K562 (cell line): ENCODE results near the gene CECR2. TPM values are rescaled to one million over a fixed set of nuclear protein-coding genes. Genes with fewer than 3 reads are reported as not detected.

Experiments
- ATAC-seq: fragments of 200-7000 bp; cut with Tn5 transposase; 3 replicates; pipeline ENCODE4 v1.9.1; 2020; ENCODE audit warnings: moderate library complexity
- BruUV-seq: library from RNA; stranded (reverse); fragments of 400-500 nt; replicated peaks from 2 replicates; lab custom pipeline; 2021; lab: Mats Ljungman, UMichigan
- CTCF ChIA-PET: fragments of 300-600 bp; formaldehyde crosslinking; extraction: SDS; loops from one replicate; lab custom pipeline; 2021; ENCODE audit warnings: low intra/inter-chr PET ratio; lab: Yijun Ruan, JAX
- POLR2A ChIA-PET: fragments of 300-600, 350-650 bp; sonication (Branson Sonifier 250); formaldehyde crosslinking; extraction: SDS; loops from one replicate; lab custom pipeline; 2021; ENCODE audit warnings: antibody characterized with exemption, inconsistent platforms; lab: Yijun Ruan, JAX
- DNase-seq, 4 experiments: peaks; one replicate each; pipeline versions ENCODE4 v3.0.0 to v3.0.0-alpha.2; 2011 to 2018; ENCODE audit warnings: low spot score in 3 of 4, mixed read lengths in 3 of 4; ENCODE audit errors: extremely low read depth in 1 of 4
- FAIRE-seq: peaks from 2 replicates; lab custom pipeline; 2011; peaks lifted over from hg19 to GRCh38; lab: Jason Lieb, UNC
- H2AFZ ChIP-seq: 2 replicates; pipeline ENCODE4 v1.6.0; 2011; ENCODE audit warnings: low read depth, low read length, control low read depth, inconsistent platforms
- H3K27ac ChIP-seq: fragments of 200-600 bp; 3 replicates; pipeline ENCODE4 v1.8.0; 2011; ENCODE audit warnings: low read depth, mild to moderate bottlenecking, control low read depth, inconsistent platforms, low read length, moderate library complexity, mixed read lengths; ENCODE audit errors: extremely low read depth
- H3K27me3 ChIP-seq, 2 experiments: fragments of 300-600 bp in 1 of 2; 2 replicates in 1 of 2; 3 replicates in 1 of 2; pipeline versions ENCODE4 v1.6.0 to v1.8.0; 2011; ENCODE audit warnings: inconsistent platforms in 2 of 2, low read length in 2 of 2, mild to moderate bottlenecking in 1 of 2, mixed read lengths in 1 of 2, moderate library complexity in 1 of 2; ENCODE audit not compliant: control insufficient read depth in 2 of 2, insufficient read depth in 2 of 2
- H3K36me3 ChIP-seq: fragments of 300-600 bp; 3 replicates; pipeline ENCODE4 v1.8.0; 2011; ENCODE audit warnings: mild to moderate bottlenecking, low read length, inconsistent platforms; ENCODE audit not compliant: control insufficient read depth, insufficient read depth
- H3K4me1 ChIP-seq, 2 experiments: fragments of 200-600 bp in 1 of 2; replicated peaks in 1 of 2; 2 replicates in 1 of 2; 3 replicates in 1 of 2; pipeline versions ENCODE4 v1.5.1 to v1.8.0; 2011; ENCODE audit warnings: inconsistent platforms in 2 of 2, low read length in 2 of 2, mild to moderate bottlenecking in 1 of 2, mixed read lengths in 1 of 2, moderate library complexity in 1 of 2; ENCODE audit not compliant: control insufficient read depth in 2 of 2, insufficient read depth in 2 of 2
- H3K4me2 ChIP-seq: 2 replicates; pipeline ENCODE4 v1.6.1; 2011; ENCODE audit warnings: low read length, control low read depth, inconsistent platforms, mixed read lengths; ENCODE audit not compliant: insufficient read depth
- H3K4me3 ChIP-seq: fragments of 200-600 bp; sonication (generic), shearing (Covaris generic); 2 replicates; pipeline ENCODE4 v1.5.1; 2016; ENCODE audit warnings: control low read depth, inconsistent platforms
- H3K79me2 ChIP-seq: fragments of 200-600 bp; 3 replicates; pipeline ENCODE4 v1.8.0; 2011; ENCODE audit warnings: low read length, inconsistent platforms; ENCODE audit not compliant: control insufficient read depth, insufficient read depth
- H3K9ac ChIP-seq, 2 experiments: 2 replicates each; pipeline versions ENCODE4 v1.6.0 to v1.6.1; 2011; ENCODE audit warnings: low read depth in 2 of 2, low read length in 2 of 2, control low read depth in 1 of 2, inconsistent platforms in 1 of 2, mild to moderate bottlenecking in 1 of 2, mixed read lengths in 1 of 2; ENCODE audit not compliant: insufficient read depth in 1 of 2
- H3K9me1 ChIP-seq: one replicate; pipeline ENCODE4 v1.6.0; 2011; ENCODE audit warnings: inconsistent platforms, mild to moderate bottlenecking, low read length, moderate library complexity; ENCODE audit not compliant: control insufficient read depth, insufficient read depth
- H3K9me3 ChIP-seq: replicated peaks from 2 replicates; pipeline ENCODE4 v1.5.1; 2011; ENCODE audit warnings: low read depth, low read length, inconsistent platforms; ENCODE audit not compliant: control insufficient read depth, insufficient read depth
- H4K20me1 ChIP-seq: replicated peaks from 2 replicates; pipeline ENCODE4 v1.6.1; 2011; ENCODE audit warnings: low read length, inconsistent platforms, mixed read lengths; ENCODE audit not compliant: control insufficient read depth, insufficient read depth
- CREB1 ChIP-seq, 2 experiments: sonication (generic) in 1 of 2; formaldehyde crosslinking in 1 of 2; IDR thresholded peaks; 2 replicates each; pipeline versions ENCODE4 v1.6.1 to v1.8.0; 2012 to 2022; ENCODE audit warnings: inconsistent platforms in 1 of 2, mild to moderate bottlenecking in 1 of 2, missing genetic modification reagents in 1 of 2, moderate library complexity in 1 of 2
- DMBX1 ChIP-seq: fragments of 250-450 bp; sonication (Bioruptor Pico); IDR thresholded peaks from 2 replicates; pipeline ENCODE4 v1.8.0; 2022; ENCODE audit warnings: inconsistent platforms, mild to moderate bottlenecking, moderate library complexity, borderline replicate concordance
- EGR1 ChIP-seq: fragments of 450-650 bp; conservative IDR thresholded peaks from 2 replicates; pipeline ENCODE4 v1.6.1; 2017; ENCODE audit warnings: mild to moderate bottlenecking
- ETV1 ChIP-seq: fragments of 450-650 bp; conservative IDR thresholded peaks from 2 replicates; pipeline ENCODE4 v1.6.1; 2016; ENCODE audit warnings: missing genetic modification characterization, control low read depth, low read depth, missing compliant biosample characterization
- EWSR1 ChIP-seq: fragments of 450-650 bp; IDR thresholded peaks from 2 replicates; pipeline ENCODE4 v1.6.1; 2018; ENCODE audit warnings: borderline replicate concordance, mild to moderate bottlenecking, low read depth, moderate library complexity; ENCODE audit not compliant: partially characterized antibody
- GATAD2A ChIP-seq: fragments of 450-650 bp; IDR thresholded peaks from 2 replicates; pipeline ENCODE4 v1.6.1; 2017
- POLR2A ChIP-seq: fragments of 450-650 bp; conservative IDR thresholded peaks from 2 replicates; pipeline ENCODE4 v1.6.1; 2016
- PRPF4 ChIP-seq: fragments of 200-400 bp; formaldehyde crosslinking; IDR thresholded peaks from one replicate; pipeline ENCODE4 v1.6.1; 2017; ENCODE audit warnings: low read length, low read depth, mild to moderate bottlenecking; ENCODE audit not compliant: insufficient read depth, poor library complexity, severe bottlenecking
- SOX6 ChIP-seq: fragments of 450-650 bp; IDR thresholded peaks from 2 replicates; pipeline ENCODE4 v1.6.1; 2014; ENCODE audit warnings: mild to moderate bottlenecking
- SRF ChIP-seq, 2 experiments: fragments of 250-450, 450-650 bp in 1 of 2; sonication (Bioruptor Pico) in 1 of 2; sonication (generic) in 1 of 2; formaldehyde crosslinking; IDR thresholded peaks; 2 replicates each; pipeline versions ENCODE4 v1.5.0 to v1.5.1; 2020 to 2022; ENCODE audit warnings: mild to moderate bottlenecking in 1 of 2, missing genetic modification reagents in 1 of 2
- ZNF41 ChIP-seq: fragments of 250-450 bp; sonication (Bioruptor Pico); conservative IDR thresholded peaks from 2 replicates; pipeline ENCODE4 v1.4.0; 2020; ENCODE audit warnings: mild to moderate bottlenecking
- ZNF79 ChIP-seq: fragments of 250-450 bp; sonication (Bioruptor Pico); IDR thresholded peaks from 2 replicates; pipeline ENCODE4 v1.4.0; 2020; ENCODE audit warnings: low read depth, mild to moderate bottlenecking, moderate library complexity
- WGBS: fragments of 100-300 bp; shearing (Covaris generic); methylation state at CpG from one replicate; pipeline ENCODE4 v1.1.6; 2016; ENCODE audit warnings: low coverage, mixed read lengths; ENCODE audit not compliant: insufficient coverage; ENCODE audit errors: missing lambda C conversion rate; 5-methylcytosine and 5-hydroxymethylcytosine counted together
- in situ Hi-C: fragments of 300-500 bp; cut with MboI; formaldehyde crosslinking; loops from 4 replicates; pipeline ENCODE4 v1.15.0; 2018; ENCODE audit warnings: inconsistent platforms, mixed read lengths
- intact Hi-C: fragments of 100-400 bp; cut with micrococcal nuclease; formaldehyde crosslinking; loops from 2 replicates; pipeline ENCODE4 v1.14.2; 2022
- polyA plus RNA-seq, 8 experiments: library from polyadenylated mRNA; depleted of rRNA in 4 of 8; stranded (reverse) in 5 of 8; unstranded in 3 of 8; fragments of >200 nt; fragmentation: Nextera tagmentation in 2 of 8; fragmentation: Illumina TruSeq in 1 of 8; extraction: Ambion mirVana in 2 of 8; extraction: Trizol in 1 of 8; gene quantifications; 2 replicates each; pipeline versions ENCODE4 v1.2.1 to v1.2.3, GENCODE V29; 2011 to 2014; ENCODE audit warnings: inconsistent platforms in 1 of 8, missing spikeins in 1 of 8
- total RNA-seq, 7 experiments: library from RNA; depleted of rRNA in 6 of 7; stranded (reverse); fragments of >200 nt in 6 of 7; fragmentation: Illumina TruSeq in 2 of 7; extraction: Trizol in 2 of 7; gene quantifications; 2 replicates each; pipeline versions ENCODE4 v1.2.1 to v1.2.3, GENCODE V29; 2011 to 2021; ENCODE audit warnings: low replicate concordance in 1 of 7
- TF ChIP-seq, protein P1 (sequence below), 2 experiments: fragments of 150-350 bp in 1 of 2; IDR thresholded peaks; 2 replicates each; pipeline ENCODE4 v1.6.1; 2012 to 2016; ENCODE audit warnings: low read depth in 2 of 2, low read length in 2 of 2, mild to moderate bottlenecking in 1 of 2, moderate library complexity in 1 of 2
- TF ChIP-seq, protein P2 (sequence below): sonication (generic); formaldehyde crosslinking; IDR thresholded peaks from 2 replicates; pipeline ENCODE4 v1.5.0; 2020; ENCODE audit warnings: missing genetic modification reagents
- TF ChIP-seq, protein P3 (sequence below): sonication (generic); formaldehyde crosslinking; IDR thresholded peaks from 2 replicates; pipeline ENCODE4 v1.8.0; 2022; ENCODE audit warnings: missing genetic modification reagents, mild to moderate bottlenecking, borderline replicate concordance

CECR2 gene
- total and polyA plus RNA-seq, 9 of the 15 experiments (the other 6 are each of a cell fraction or from before 2014, with no cell fraction given), result 0.01 to 1.00 (median 0.27) TPM

DNA sequence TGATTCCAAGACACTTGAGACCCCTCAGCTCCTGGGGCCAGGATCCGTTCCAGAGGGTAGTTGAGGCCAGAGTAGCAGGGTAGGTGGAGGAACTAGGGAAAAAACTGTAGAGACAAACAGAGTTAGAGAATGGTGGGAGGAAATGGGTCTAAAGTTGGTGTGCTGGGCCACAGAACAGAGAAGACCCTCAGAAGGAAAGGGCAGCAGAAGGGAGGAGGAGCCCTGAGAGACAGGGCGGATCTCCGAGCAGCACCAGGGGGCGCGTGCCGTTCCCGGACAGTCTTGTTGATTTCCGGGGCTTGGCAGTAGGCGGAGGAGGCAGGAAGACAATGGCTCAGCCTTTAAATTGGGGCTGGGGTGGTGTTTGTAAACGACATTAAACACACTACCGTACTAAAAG lies 2.4 kb upstream of the CECR2 start (continued):
- TF ChIP-seq ETV1 (tag), result peak; percentile 96
- 0 out of 2 replicates have a peak, but pooled peaks have one; percentile 2 for TF ChIP-seq EGR1
- no peak for TF ChIP-seq DMBX1 (CRISPR knock-in tag)

DNA sequence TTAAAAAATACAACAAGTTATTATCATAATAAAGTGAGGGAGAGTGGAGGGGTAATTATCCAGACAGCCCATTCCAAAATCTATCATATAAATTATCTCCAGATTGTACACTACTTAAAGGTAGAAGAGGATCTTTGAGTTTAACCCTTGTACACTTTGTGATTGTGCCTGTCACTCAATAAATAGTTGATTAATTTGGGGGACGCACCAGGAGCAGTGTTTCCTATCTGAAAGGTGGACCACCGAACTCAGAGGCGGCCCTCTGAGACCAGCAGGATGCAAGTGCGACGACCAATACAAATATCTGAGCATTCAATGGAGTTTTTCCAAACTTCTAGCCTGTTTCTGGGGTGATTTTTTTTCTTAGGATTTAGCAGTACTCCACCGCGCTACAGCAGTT lies 1.1 kb upstream of the CECR2 start:
- H3K4me2 ChIP-seq, result peak overlapping the region; percentile 39
- in situ Hi-C loops (no loop called here), intact Hi-C loops (no loop called here)
- H3K27ac ChIP-seq, result no peak overlapping the region
- TF ChIP-seq PRPF4, result no peak
- TF ChIP-seq ZNF79 (CRISPR knock-in tag), result no peak
- TF ChIP-seq, protein P1, sequence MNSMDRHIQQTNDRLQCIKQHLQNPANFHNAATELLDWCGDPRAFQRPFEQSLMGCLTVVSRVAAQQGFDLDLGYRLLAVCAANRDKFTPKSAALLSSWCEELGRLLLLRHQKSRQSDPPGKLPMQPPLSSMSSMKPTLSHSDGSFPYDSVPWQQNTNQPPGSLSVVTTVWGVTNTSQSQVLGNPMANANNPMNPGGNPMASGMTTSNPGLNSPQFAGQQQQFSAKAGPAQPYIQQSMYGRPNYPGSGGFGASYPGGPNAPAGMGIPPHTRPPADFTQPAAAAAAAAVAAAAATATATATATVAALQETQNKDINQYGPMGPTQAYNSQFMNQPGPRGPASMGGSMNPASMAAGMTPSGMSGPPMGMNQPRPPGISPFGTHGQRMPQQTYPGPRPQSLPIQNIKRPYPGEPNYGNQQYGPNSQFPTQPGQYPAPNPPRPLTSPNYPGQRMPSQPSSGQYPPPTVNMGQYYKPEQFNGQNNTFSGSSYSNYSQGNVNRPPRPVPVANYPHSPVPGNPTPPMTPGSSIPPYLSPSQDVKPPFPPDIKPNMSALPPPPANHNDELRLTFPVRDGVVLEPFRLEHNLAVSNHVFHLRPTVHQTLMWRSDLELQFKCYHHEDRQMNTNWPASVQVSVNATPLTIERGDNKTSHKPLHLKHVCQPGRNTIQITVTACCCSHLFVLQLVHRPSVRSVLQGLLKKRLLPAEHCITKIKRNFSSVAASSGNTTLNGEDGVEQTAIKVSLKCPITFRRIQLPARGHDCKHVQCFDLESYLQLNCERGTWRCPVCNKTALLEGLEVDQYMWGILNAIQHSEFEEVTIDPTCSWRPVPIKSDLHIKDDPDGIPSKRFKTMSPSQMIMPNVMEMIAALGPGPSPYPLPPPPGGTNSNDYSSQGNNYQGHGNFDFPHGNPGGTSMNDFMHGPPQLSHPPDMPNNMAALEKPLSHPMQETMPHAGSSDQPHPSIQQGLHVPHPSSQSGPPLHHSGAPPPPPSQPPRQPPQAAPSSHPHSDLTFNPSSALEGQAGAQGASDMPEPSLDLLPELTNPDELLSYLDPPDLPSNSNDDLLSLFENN (IDR thresholded peaks at IDR 0.05; ENCODE audit: low read depth in 2 of 2, low read length in 2 of 2), result no peak
- TF ChIP-seq ZNF41 (CRISPR knock-in tag), result no peak
- no peak for TF ChIP-seq POLR2A
- TF ChIP-seq, protein P2, sequence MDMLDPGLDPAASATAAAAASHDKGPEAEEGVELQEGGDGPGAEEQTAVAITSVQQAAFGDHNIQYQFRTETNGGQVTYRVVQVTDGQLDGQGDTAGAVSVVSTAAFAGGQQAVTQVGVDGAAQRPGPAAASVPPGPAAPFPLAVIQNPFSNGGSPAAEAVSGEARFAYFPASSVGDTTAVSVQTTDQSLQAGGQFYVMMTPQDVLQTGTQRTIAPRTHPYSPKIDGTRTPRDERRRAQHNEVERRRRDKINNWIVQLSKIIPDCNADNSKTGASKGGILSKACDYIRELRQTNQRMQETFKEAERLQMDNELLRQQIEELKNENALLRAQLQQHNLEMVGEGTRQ (CRISPR knock-in tag), result no peak
- no peak for TF ChIP-seq GATAD2A
- no peak for TF ChIP-seq SOX6
- TF ChIP-seq, protein P3, sequence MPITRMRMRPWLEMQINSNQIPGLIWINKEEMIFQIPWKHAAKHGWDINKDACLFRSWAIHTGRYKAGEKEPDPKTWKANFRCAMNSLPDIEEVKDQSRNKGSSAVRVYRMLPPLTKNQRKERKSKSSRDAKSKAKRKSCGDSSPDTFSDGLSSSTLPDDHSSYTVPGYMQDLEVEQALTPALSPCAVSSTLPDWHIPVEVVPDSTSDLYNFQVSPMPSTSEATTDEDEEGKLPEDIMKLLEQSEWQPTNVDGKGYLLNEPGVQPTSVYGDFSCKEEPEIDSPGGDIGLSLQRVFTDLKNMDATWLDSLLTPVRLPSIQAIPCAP (CRISPR knock-in tag), result no peak
- no peak for TF ChIP-seq CREB1 (IDR thresholded peaks at IDR 0.05)
- TF ChIP-seq CREB1 (CRISPR knock-in tag; IDR thresholded peaks at IDR 0.05), result no peak
- TF ChIP-seq EWSR1, result no peak
- no peak for TF ChIP-seq SRF (CRISPR knock-in tag; IDR thresholded peaks at IDR 0.05)
- DNase-seq, result no peak
- H3K79me2 ChIP-seq, result no peaks in the 10 kb centered on the region
- FAIRE-seq, result no peak
- H3K4me3 ChIP-seq, result peak overlapping the region; percentile 21; the same call in 1 of the 2 replicates
- peak overlapping the region; percentile 38; the same call in 1 of the 2 replicates for H2AFZ ChIP-seq
- ChIA-PET POLR2A (interaction anchor here (0.8 kb wide), 2 partner anchors 9 to 13 kb away, joined by 3 to 4 read pairs; no protein-coding TSS in a partner anchor), CTCF (no interaction called here)
- H3K27me3 ChIP-seq, result peaks cover 32 to 42% of the 10 kb centered on the region in 2 experiments
- H3K9ac ChIP-seq, result no peak overlapping the region
- H3K9me1 ChIP-seq, result no peaks in the 10 kb centered on the region
- peaks cover 0 to 16% of the 10 kb centered on the region in 2 experiments; a peak in 3 of 5 replicates for H3K4me1 ChIP-seq
- H3K36me3 ChIP-seq, result no peaks in the 10 kb centered on the region
- no peaks in the 10 kb centered on the region for H3K9me3 ChIP-seq
- ATAC-seq, result no peak
- no peaks in the 10 kb centered on the region for H4K20me1 ChIP-seq
- WGBS, result 12% methylated on average over 7 of the region's 7 CpGs
- BruUV-seq, result no TSS peak
